ENCODE measurements around the gene ADGRL2. TPM values are rescaled to one million over a fixed set of nuclear protein-coding genes. Genes with fewer than 3 reads are reported as not detected.
A peak's percentile ranks its signal among the peaks of the same experiment; 100 is the strongest.

The ADGRL2 gene
- total and polyA plus RNA-seq, 2 donors (not counting 3 experiments of a cell fraction or from before 2014, with no cell fraction given): 32.7 to 46.1 TPM

DNA sequence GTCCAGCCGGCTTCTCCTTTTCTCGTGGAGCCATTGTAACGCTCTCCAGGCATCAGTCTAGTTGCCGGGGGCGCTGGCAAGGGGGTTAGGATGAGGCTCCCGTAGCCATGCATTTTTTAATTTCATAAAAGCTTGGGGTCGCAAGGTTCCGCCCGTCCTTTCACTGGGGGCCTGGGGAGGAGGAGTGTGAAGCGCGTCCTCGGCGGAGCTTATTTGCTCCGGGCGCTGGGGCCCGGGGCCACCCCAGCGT is 1.6 kb downstream of the ADGRL2 start:
- Histone ChIP-seq H3K36me3 (ENCODE audit: control insufficient read depth in 2 of 2, extremely low read depth in 1 of 2, insufficient read depth in 2 of 2, low read length in 2 of 2) (no peaks in the 10 kb centered on the region), H3K4me3 (replicated peaks in 1 of 3; ENCODE audit: insufficient read depth in 1 of 3, low read depth in 1 of 3, low read length in 3 of 3) (peak overlapping the region; percentile 71 to 99 (median 89)), H3K79me2 (ENCODE audit: control insufficient read depth, insufficient read depth, low read length) (peaks cover 29% of the 10 kb centered on the region), H3K9me1 (replicated peaks; ENCODE audit: control insufficient read depth, extremely low read depth, insufficient read depth, low read length) (no peaks in the 10 kb centered on the region), H3K27me3 (ENCODE audit: control insufficient read depth in 2 of 2, insufficient read depth in 2 of 2, low read length in 2 of 2) (no peaks in the 10 kb centered on the region), H3K9me3 (replicated peaks; ENCODE audit: control insufficient read depth, insufficient read depth, low read length) (no peaks in the 10 kb centered on the region), H3K9ac (replicated peaks; ENCODE audit: extremely low read depth, insufficient read depth, low read length) (peak overlapping the region; percentile 80), H3K4me2 (ENCODE audit: insufficient read depth, low read length) (peak overlapping the region; percentile 92), H4K20me1 (replicated peaks; ENCODE audit: control insufficient read depth, extremely low read depth, insufficient read depth, low read length) (no peaks in the 10 kb centered on the region), H3K4me1 (ENCODE audit: control insufficient read depth, extremely low read depth, insufficient read depth, low read length) (peaks cover 10% of the 10 kb centered on the region), H3K27ac (ENCODE audit: insufficient read depth, low read depth, low read length) (peak overlapping the region; percentile 79), H2AFZ (ENCODE audit: low read depth, low read length) (peak overlapping the region; percentile 88)
- ChIA-PET POLR2A (interaction anchor here (0.6 to 1.4 kb wide), 2 partner anchors 10 to 985 kb away, joined by 3 read pairs; no protein-coding TSS in a partner anchor), CTCF (interaction anchor here (0.9 to 6.6 kb wide), 15 partner anchors 13 to 1585 kb away, joined by 3 to 95 read pairs (median 7); no protein-coding TSS in a partner anchor)
- FAIRE-seq (no peak), DNase-seq (ENCODE audit: low read depth, low spot score) (no peak)
- dilution Hi-C loops (cut with MboI; ENCODE audit: extremely low pct_ligation_motif_present, low sequenced_read_pairs): no loop called here
- BruUV-seq (replicated peaks): TSS peak; percentile 32
- TF ChIP-seq POLR2A (IDR thresholded peaks at IDR 0.05; ENCODE audit: low read depth, low read length) (no peak), GATA2 (IDR thresholded peaks at IDR 0.05; ENCODE audit: insufficient read depth, insufficient read length, low read depth, low read length) (no peak), MYC (IDR thresholded peaks at IDR 0.05; ENCODE audit: low read depth, low read length) (no peak), POLR2AphosphoS5 (IDR thresholded peaks at IDR 0.05; ENCODE audit: insufficient read depth, low read depth, low read length) (no peak), JUN (IDR thresholded peaks at IDR 0.05; ENCODE audit: borderline replicate concordance, insufficient read depth, insufficient read length, low read depth) (no peak), FOS (IDR thresholded peaks at IDR 0.05; ENCODE audit: borderline replicate concordance, insufficient read depth, low read length) (no peak), EZH2 (IDR thresholded peaks at IDR 0.05; ENCODE audit: borderline replicate concordance, low read depth, low read length, severe bottlenecking) (no peak)
- TF ChIP-seq, protein P1, sequence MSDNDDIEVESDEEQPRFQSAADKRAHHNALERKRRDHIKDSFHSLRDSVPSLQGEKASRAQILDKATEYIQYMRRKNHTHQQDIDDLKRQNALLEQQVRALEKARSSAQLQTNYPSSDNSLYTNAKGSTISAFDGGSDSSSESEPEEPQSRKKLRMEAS (IDR thresholded peaks at IDR 0.05; ENCODE audit: insufficient read depth, insufficient read length): no peak
- TF ChIP-seq, protein P2, sequence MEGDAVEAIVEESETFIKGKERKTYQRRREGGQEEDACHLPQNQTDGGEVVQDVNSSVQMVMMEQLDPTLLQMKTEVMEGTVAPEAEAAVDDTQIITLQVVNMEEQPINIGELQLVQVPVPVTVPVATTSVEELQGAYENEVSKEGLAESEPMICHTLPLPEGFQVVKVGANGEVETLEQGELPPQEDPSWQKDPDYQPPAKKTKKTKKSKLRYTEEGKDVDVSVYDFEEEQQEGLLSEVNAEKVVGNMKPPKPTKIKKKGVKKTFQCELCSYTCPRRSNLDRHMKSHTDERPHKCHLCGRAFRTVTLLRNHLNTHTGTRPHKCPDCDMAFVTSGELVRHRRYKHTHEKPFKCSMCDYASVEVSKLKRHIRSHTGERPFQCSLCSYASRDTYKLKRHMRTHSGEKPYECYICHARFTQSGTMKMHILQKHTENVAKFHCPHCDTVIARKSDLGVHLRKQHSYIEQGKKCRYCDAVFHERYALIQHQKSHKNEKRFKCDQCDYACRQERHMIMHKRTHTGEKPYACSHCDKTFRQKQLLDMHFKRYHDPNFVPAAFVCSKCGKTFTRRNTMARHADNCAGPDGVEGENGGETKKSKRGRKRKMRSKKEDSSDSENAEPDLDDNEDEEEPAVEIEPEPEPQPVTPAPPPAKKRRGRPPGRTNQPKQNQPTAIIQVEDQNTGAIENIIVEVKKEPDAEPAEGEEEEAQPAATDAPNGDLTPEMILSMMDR (IDR thresholded peaks at IDR 0.05; ENCODE audit: extremely low read depth in 1 of 2, insufficient read depth in 1 of 2, low read depth in 1 of 2, low read length in 2 of 2): no peak
- intact Hi-C loops (cut with micrococcal nuclease): loop anchor here (1.0 to 10.0 kb wide), 8 partner anchors 195 to 1585 kb away; no protein-coding TSS in a partner anchor
